Uterus (tissue), 4 donors: Measurements from ENCODE around the gene ARAP1. TPM values are rescaled to one million over a fixed set of nuclear protein-coding genes. Genes with fewer than 3 reads are reported as not detected.

Experiments used
- DNase-seq, 2 donors: peaks; one replicate each; pipeline ENCODE4 v3.0.0-alpha.2; 2019 to 2020
- H3K27ac ChIP-seq, 2 donors: fragments of 200-600 bp; sonication (generic); 1 replicate in 1 of 2; 2 replicates in 1 of 2; pipeline ENCODE4 v1.5.1; 2016 to 2018
- H3K27me3 ChIP-seq, 2 donors: fragments of 200-600 bp; sonication (generic); one replicate each; pipeline ENCODE4 v1.5.1; 2018 to 2019; ENCODE audit warnings: control low read depth in 1 of 2
- H3K36me3 ChIP-seq, 2 donors: fragments of 200-600 bp; sonication (generic); one replicate each; pipeline ENCODE4 v1.5.1; 2019; ENCODE audit warnings: control low read depth in 1 of 2
- H3K4me1 ChIP-seq, 2 donors: fragments of 200-600 bp; sonication (generic); one replicate each; pipeline ENCODE4 v1.5.1; 2018 to 2019; ENCODE audit warnings: control low read depth in 1 of 2
- H3K4me3 ChIP-seq, 2 donors: fragments of 200-600 bp; sonication (generic); 1 replicate in 1 of 2; 2 replicates in 1 of 2; pipeline ENCODE4 v1.5.1; 2018 to 2019; ENCODE audit warnings: mild to moderate bottlenecking in 1 of 2
- H3K9me3 ChIP-seq, 2 donors: fragments of 200-600 bp; sonication (generic); one replicate each; pipeline ENCODE4 v1.5.1; 2019; ENCODE audit warnings: control low read depth in 1 of 2
- CTCF ChIP-seq, 4 experiments: fragments of 200-600 bp in 2 of 4; fragments of 450-650 bp in 2 of 4; sonication (generic) in 2 of 4; IDR thresholded peaks; one replicate each; pipeline ENCODE4 v1.5.1; 2016 to 2019; ENCODE audit warnings: antibody characterized with exemption in 4 of 4, mild to moderate bottlenecking in 2 of 4, moderate library complexity in 1 of 4
- POLR2A ChIP-seq, 2 donors: fragments of 450-650 bp; IDR thresholded peaks; one replicate each; pipeline ENCODE4 v1.6.1; 2016; ENCODE audit warnings: antibody characterized with exemption in 2 of 2, mild to moderate bottlenecking in 1 of 2, moderate library complexity in 1 of 2
- intact Hi-C: fragments of 100-400 bp; cut with DNase I; formaldehyde crosslinking; loops from one replicate; pipeline ENCODE4 v1.15.1; 2023; ENCODE audit warnings: low total_unique reads
- total RNA-seq, 4 donors: library from RNA; depleted of rRNA in 3 of 4; stranded (reverse); fragments of >200 nt in 3 of 4; gene quantifications; one replicate each; pipeline versions ENCODE4 v1.1.0 to v1.2.4, GENCODE V29; 2014 to 2023
- donor health status: DM: yes; HTN: yes; CAD: no.

The ARAP1 gene
- total RNA-seq, 4 donors from 2014 or later = 21.3 to 222 (median 70.4) TPM

DNA sequence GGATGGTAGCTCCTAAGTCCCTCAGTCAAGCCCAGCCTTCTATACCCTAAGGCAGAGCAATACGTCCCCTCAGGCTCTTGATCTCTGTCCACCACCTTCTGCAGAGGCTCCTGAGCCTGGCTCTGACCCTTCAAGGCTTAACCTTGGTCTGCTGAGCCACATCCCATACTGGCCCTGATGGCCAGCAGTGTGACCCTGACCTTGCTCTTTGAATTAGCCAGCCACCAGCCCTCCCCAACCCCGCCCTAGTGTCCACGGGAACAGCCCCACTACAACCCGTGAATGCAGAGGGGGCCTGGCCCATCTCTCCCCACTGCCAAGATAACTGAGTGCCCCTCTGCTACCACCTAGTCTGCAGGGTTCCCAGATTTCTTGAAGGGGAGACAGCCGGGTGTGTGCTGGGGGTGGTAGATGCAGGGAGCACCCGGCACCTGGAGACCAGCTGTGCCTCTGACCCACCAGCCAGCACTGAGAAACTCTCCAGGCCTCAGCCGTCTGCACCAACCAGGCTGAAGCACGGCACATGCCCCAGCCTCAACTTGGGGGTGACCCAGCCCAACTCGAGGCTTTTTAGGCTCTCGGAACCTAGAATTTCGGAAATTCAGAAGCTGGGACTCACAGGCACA is 6.2 kb downstream of the ARAP1 start:
- H3K9me3 ChIP-seq = no peaks in the 10 kb centered on the region
- intact Hi-C loops = no loop called here
- TF ChIP-seq POLR2A (IDR thresholded peaks at IDR 0.05) = no peak
- no peak for TF ChIP-seq CTCF (IDR thresholded peaks at IDR 0.05)
- H3K4me3 ChIP-seq = no peak overlapping the region
- H3K27ac ChIP-seq = no peak overlapping the region
- H3K36me3 ChIP-seq = no peaks in the 10 kb centered on the region
- peaks cover 0 to 1% of the 10 kb centered on the region in 2 donors for H3K4me1 ChIP-seq
- DNase-seq = no peak
- H3K27me3 ChIP-seq = no peaks in the 10 kb centered on the region

GRCh38 chr11:72745511-72745910 is 6.7 kb downstream of the ARAP1 start:
- Histone ChIP-seq H3K27me3 (no peaks in the 10 kb centered on the region), H3K27ac (no peak overlapping the region), H3K4me3 (no peak overlapping the region), H3K36me3 (no peaks in the 10 kb centered on the region), H3K4me1 (no peaks in the 10 kb centered on the region), H3K9me3 (no peaks in the 10 kb centered on the region)
- intact Hi-C loops = no loop called here
- TF ChIP-seq CTCF (IDR thresholded peaks at IDR 0.05) = no peak
- DNase-seq = no peak

GRCh38 chr11:72744474-72744873 is 7.7 kb downstream of the ARAP1 start:
- no peaks in the 10 kb centered on the region for H3K36me3 ChIP-seq
- H3K4me3 ChIP-seq = no peak overlapping the region
- no peak for TF ChIP-seq CTCF (IDR thresholded peaks at IDR 0.05)
- TF ChIP-seq POLR2A (IDR thresholded peaks at IDR 0.05) = no peak
- H3K9me3 ChIP-seq = no peaks in the 10 kb centered on the region
- no peak for DNase-seq
- H3K4me1 ChIP-seq = no peaks in the 10 kb centered on the region
- H3K27me3 ChIP-seq = no peaks in the 10 kb centered on the region
- intact Hi-C loops = no loop called here
- no peak overlapping the region for H3K27ac ChIP-seq

- Histone ChIP-seq H3K36me3 (no peaks in the 10 kb centered on the region), H3K4me1 (no peaks in the 10 kb centered on the region), H3K4me3 (no peak overlapping the region), H3K27ac (no peak overlapping the region), H3K27me3 (no peaks in the 10 kb centered on the region), H3K9me3 (no peaks in the 10 kb centered on the region)
- intact Hi-C loops = no loop called here
- TF ChIP-seq POLR2A (IDR thresholded peaks at IDR 0.05) (no peak), CTCF (IDR thresholded peaks at IDR 0.05) (no peak)
- no peak for DNase-seq
Measured at GRCh38 chr11:72743321-72744221, 8.6 kb downstream of the ARAP1 start.
